HepG2 (cell line): Measurements from ENCODE around the gene LIM2. TPM values are rescaled to one million over a fixed set of nuclear protein-coding genes. Genes with fewer than 3 reads are reported as not detected.
A peak's percentile ranks its signal among the peaks of the same experiment; 100 is the strongest.

ENCODE experiments used
- AKAP8 ChIP-seq: sonication (generic); formaldehyde crosslinking; IDR thresholded peaks from 2 replicates; pipeline ENCODE4 v1.5.1; 2020; ENCODE audit warnings: mild to moderate bottlenecking, missing genetic modification reagents
- ARNTL ChIP-seq: sonication (generic); formaldehyde crosslinking; IDR thresholded peaks from 2 replicates; pipeline ENCODE4 v1.4.0; 2020; ENCODE audit warnings: mild to moderate bottlenecking, missing genetic modification reagents
- ATF1 ChIP-seq: IDR thresholded peaks from 2 replicates; pipeline ENCODE4 v1.6.1; 2016; ENCODE audit warnings: mild to moderate bottlenecking, control low read depth
- BHLHE40 ChIP-seq: IDR thresholded peaks from 2 replicates; pipeline ENCODE4 v1.6.1; 2011; ENCODE audit warnings: low read length, improper control_type of control experiment
- EP300 ChIP-seq, 3 experiments: sonication (generic) in 1 of 3; formaldehyde crosslinking in 1 of 3; IDR thresholded peaks; 2 replicates each; pipeline versions ENCODE4 v1.5.1 to v1.6.1; 2011 to 2020; ENCODE audit warnings: low read depth in 2 of 3, low read length in 2 of 3, borderline replicate concordance in 1 of 3, improper control_type of control experiment in 1 of 3, mild to moderate bottlenecking in 1 of 3, missing genetic modification reagents in 1 of 3, moderate library complexity in 1 of 3
- FOXJ3 ChIP-seq: sonication (generic); formaldehyde crosslinking; IDR thresholded peaks from 2 replicates; pipeline ENCODE4 v1.4.0; 2020; ENCODE audit warnings: missing genetic modification reagents, mild to moderate bottlenecking, borderline replicate concordance
- GPN1 ChIP-seq: sonication (generic); formaldehyde crosslinking; IDR thresholded peaks from 2 replicates; pipeline ENCODE4 v1.5.1; 2020; ENCODE audit warnings: missing genetic modification reagents, borderline replicate concordance
- HDAC6 ChIP-seq: fragments of 200-600 bp; sonication (generic); IDR thresholded peaks from 2 replicates; pipeline ENCODE4 v1.7.0; 2017; ENCODE audit warnings: mild to moderate bottlenecking, antibody characterized with exemption, low read length, low read depth
- JUND ChIP-seq: sonication (generic); formaldehyde crosslinking; IDR thresholded peaks from 2 replicates; pipeline ENCODE4 v1.8.0; 2022; ENCODE audit warnings: mild to moderate bottlenecking, missing genetic modification reagents
- KLF12 ChIP-seq: sonication (generic); formaldehyde crosslinking; IDR thresholded peaks from 2 replicates; pipeline ENCODE4 v1.4.0; 2020; ENCODE audit warnings: missing genetic modification reagents, borderline replicate concordance
- MEIS1 ChIP-seq: sonication (generic); formaldehyde crosslinking; IDR thresholded peaks from 2 replicates; pipeline ENCODE4 v1.9.0; 2021; ENCODE audit warnings: mild to moderate bottlenecking, missing genetic modification reagents, moderate library complexity, borderline replicate concordance
- NR0B2 ChIP-seq: sonication (generic); formaldehyde crosslinking; IDR thresholded peaks from 2 replicates; pipeline ENCODE4 v1.4.0; 2020; ENCODE audit warnings: mild to moderate bottlenecking, missing genetic modification reagents
- NR2F2 ChIP-seq: IDR thresholded peaks from 2 replicates; pipeline ENCODE4 v1.6.1; 2012; ENCODE audit warnings: low read depth, inconsistent platforms, borderline replicate concordance
- NR3C1 ChIP-seq: sonication (generic); formaldehyde crosslinking; IDR thresholded peaks from 2 replicates; pipeline ENCODE4 v1.4.0; 2020; ENCODE audit warnings: missing genetic modification reagents
- NRL ChIP-seq: sonication (generic); formaldehyde crosslinking; IDR thresholded peaks from 2 replicates; pipeline ENCODE4 v1.5.0; 2020; ENCODE audit warnings: missing genetic modification reagents, mild to moderate bottlenecking, moderate library complexity, borderline replicate concordance
- RBFOX2 ChIP-seq: fragments of 200-400 bp; formaldehyde crosslinking; IDR thresholded peaks from 2 replicates; pipeline ENCODE4 v1.6.1; 2017; ENCODE audit warnings: low read depth, mild to moderate bottlenecking, low read length
- SSRP1 ChIP-seq: IDR thresholded peaks from 2 replicates; pipeline ENCODE4 v1.6.1; 2016; ENCODE audit warnings: control low read depth
- TCF7L2 ChIP-seq: IDR thresholded peaks from 2 replicates; pipeline ENCODE4 v1.6.1; 2011; ENCODE audit warnings: mild to moderate bottlenecking, low read depth, low read length, moderate library complexity
- TFE3 ChIP-seq: IDR thresholded peaks from 2 replicates; pipeline ENCODE4 v1.6.1; 2016
- ZBTB34 ChIP-seq: sonication (generic); formaldehyde crosslinking; IDR thresholded peaks from 2 replicates; pipeline ENCODE4 v1.8.0; 2022; ENCODE audit warnings: mild to moderate bottlenecking, missing genetic modification reagents
- ZFP90 ChIP-seq: sonication (generic); formaldehyde crosslinking; IDR thresholded peaks from 2 replicates; pipeline ENCODE4 v1.8.0; 2022; ENCODE audit warnings: missing genetic modification reagents, mild to moderate bottlenecking, inconsistent platforms, borderline replicate concordance
- ZNF276 ChIP-seq: sonication (generic); formaldehyde crosslinking; IDR thresholded peaks from 2 replicates; pipeline ENCODE4 v1.4.0; 2020; ENCODE audit warnings: mild to moderate bottlenecking, low read depth, missing genetic modification reagents
- ZNF615 ChIP-seq: sonication (generic); formaldehyde crosslinking; IDR thresholded peaks from 2 replicates; pipeline ENCODE4 v1.5.0; 2020; ENCODE audit warnings: mild to moderate bottlenecking, missing genetic modification reagents, borderline replicate concordance
- ZNF674 ChIP-seq: sonication (generic); formaldehyde crosslinking; IDR thresholded peaks from 2 replicates; pipeline ENCODE4 v1.5.0; 2020; ENCODE audit warnings: low read depth, mild to moderate bottlenecking, missing genetic modification reagents
- ZNF7 ChIP-seq: IDR thresholded peaks from 2 replicates; pipeline ENCODE4 v1.6.1; 2016; ENCODE audit warnings: missing biosample characterization, missing genetic modification reagents
- polyA plus RNA-seq, 8 experiments: library from polyadenylated mRNA; depleted of rRNA in 3 of 8; stranded (reverse) in 7 of 8; unstranded in 1 of 8; fragments of >200 nt; fragmentation: Illumina TruSeq in 4 of 8; extraction: Trizol in 4 of 8; gene quantifications; 2 replicates each; pipeline versions ENCODE4 v1.2.1 to v1.2.3, GENCODE V29; 2011 to 2016; ENCODE audit warnings: low read depth in 4 of 8, missing spikeins in 1 of 8, mixed read lengths in 1 of 8; ENCODE audit not compliant: insufficient read depth in 1 of 8
- total RNA-seq, 5 experiments: library from RNA; depleted of rRNA; stranded (reverse); fragments of >200 nt; fragmentation: Illumina TruSeq; extraction: Trizol; gene quantifications; 2 replicates each; pipeline ENCODE4 v1.2.3, GENCODE V29; 2016; ENCODE audit warnings: low read depth in 1 of 5

LIM2 gene
- total and polyA plus RNA-seq, 2 of the 13 experiments (the other 11 are each of a cell fraction or from before 2014, with no cell fraction given) = 1.3 TPM; not detected in 1

GRCh38 chr19:51354742-51355148, 33.0 kb downstream of the LIM2 start (continued):
- no peak; the same call in 1 of the 2 replicates for TF ChIP-seq MEIS1 (CRISPR knock-in tag)
- TF ChIP-seq GPN1 = no peak
- TF ChIP-seq NRL (CRISPR knock-in tag) = no peak
- peak; percentile 33; the same call in 1 of the 2 replicates for TF ChIP-seq TFE3
- TF ChIP-seq JUND (CRISPR knock-in tag) = no peak
- no peak for TF ChIP-seq ZNF674 (CRISPR knock-in tag)
- peak; percentile 37; the same call in 1 of the 2 replicates for TF ChIP-seq ZNF615
- TF ChIP-seq EP300 (IDR thresholded peaks at IDR 0.05; ENCODE audit: low read depth in 2 of 2, low read length in 2 of 2) = peak; percentile 42 to 94; a peak in 3 of 4 replicates
- peak; percentile 87; the same call in 1 of the 2 replicates for TF ChIP-seq EP300 (CRISPR knock-in tag; IDR thresholded peaks at IDR 0.05; ENCODE audit: borderline replicate concordance)
- TF ChIP-seq ZBTB34 (CRISPR knock-in tag) = no peak; the same call in 1 of the 2 replicates
- no peak for TF ChIP-seq KLF12 (CRISPR knock-in tag)
- peak; percentile 77 for TF ChIP-seq BHLHE40
- TF ChIP-seq SSRP1 (CRISPR knock-in tag) = no peak
- TF ChIP-seq ZNF7 (CRISPR knock-in tag) = no peak
- TF ChIP-seq NR2F2 = peak; percentile 72; the same call in 1 of the 2 replicates
- no peak for TF ChIP-seq ZFP90
- peak; percentile 35; the same call in 1 of the 2 replicates for TF ChIP-seq AKAP8 (CRISPR knock-in tag)
- TF ChIP-seq RBFOX2 = no peak
- TF ChIP-seq ARNTL (CRISPR knock-in tag) = peak; percentile 75
- TF ChIP-seq NR0B2 (CRISPR knock-in tag) = no peak
- peak; percentile 74; the same call in 1 of the 2 replicates for TF ChIP-seq FOXJ3 (CRISPR knock-in tag)
- TF ChIP-seq HDAC6 = no peak
- TF ChIP-seq ATF1 (CRISPR knock-in tag) = peak; percentile 54; the same call in 1 of the 2 replicates
- no peak for TF ChIP-seq ZNF276 (CRISPR knock-in tag)
- peak; percentile 65; the same call in 1 of the 2 replicates for TF ChIP-seq TCF7L2
- TF ChIP-seq NR3C1 (CRISPR knock-in tag) = no peak
